SU-DHL-6 (cell line): ENCODE results near the gene UQCRFS1.
"Not testable (repeated sequence)": the region's sequence is repeated elsewhere in the genome, so short reads cannot be mapped to it uniquely, and the experiment has no call there.

Experiments
- H2AFZ ChIP-seq: fragments of 200-600 bp; sonication (generic); 2 replicates; pipeline ENCODE4 v1.6.1; 2014; ENCODE audit warnings: low read depth, mild to moderate bottlenecking, moderate library complexity, mixed read lengths, antibody characterized with exemption, low read length; ENCODE audit not compliant: severe bottlenecking
- H3F3A ChIP-seq: fragments of 200-600 bp; shearing (Covaris generic); 2 replicates; pipeline ENCODE4 v1.6.0; 2016; ENCODE audit warnings: antibody characterized with exemption, mild to moderate bottlenecking; ENCODE audit not compliant: insufficient read depth
- H3K27ac ChIP-seq: fragments of 200-600 bp; sonication (generic); 2 replicates; pipeline ENCODE4 v1.5.1; 2016; ENCODE audit warnings: low read depth, mild to moderate bottlenecking, low read length, moderate library complexity, mixed read lengths
- H3K27me3 ChIP-seq: fragments of 200-600 bp; sonication (generic), shearing (Covaris generic); 2 replicates; pipeline ENCODE4 v1.6.0; 2014; ENCODE audit warnings: mild to moderate bottlenecking, low read length
- H3K36me3 ChIP-seq: fragments of 200-600 bp; sonication (generic); 2 replicates; pipeline ENCODE4 v1.6.1; 2014; ENCODE audit warnings: mild to moderate bottlenecking, low read length, mixed read lengths
- H3K4me2 ChIP-seq: fragments of 300-600, 200-600 bp; shearing (Covaris generic), sonication (generic); 2 replicates; pipeline ENCODE4 v1.6.0; 2014; ENCODE audit warnings: low read length, low read depth, mild to moderate bottlenecking; ENCODE audit not compliant: poor library complexity, severe bottlenecking
- H3K4me3 ChIP-seq: fragments of 200-600 bp; sonication (generic); 2 replicates; pipeline ENCODE4 v1.5.1; 2014; ENCODE audit warnings: antibody characterized with exemption, low read length, mild to moderate bottlenecking, mixed read lengths; ENCODE audit not compliant: insufficient read depth, poor library complexity, severe bottlenecking
- H3K79me2 ChIP-seq: fragments of 200-600 bp; sonication (generic); 2 replicates; pipeline ENCODE4 v1.6.1; 2014; ENCODE audit warnings: mild to moderate bottlenecking, low read length, moderate library complexity; ENCODE audit not compliant: insufficient read depth
- H3K9ac ChIP-seq: fragments of 200-600 bp; sonication (generic); 2 replicates; pipeline ENCODE4 v1.7.0; 2014; ENCODE audit warnings: mild to moderate bottlenecking, low read length
- H3K9me2 ChIP-seq: fragments of 200-600 bp; sonication (generic); replicated peaks from 2 replicates; pipeline ENCODE4 v1.6.1; 2014; ENCODE audit warnings: low read length; ENCODE audit not compliant: insufficient read depth
- H3K9me3 ChIP-seq: fragments of 200-600 bp; sonication (generic); 2 replicates; pipeline ENCODE4 v1.6.1; 2014; ENCODE audit warnings: low read length, mixed read lengths; ENCODE audit not compliant: insufficient read depth
- H4K20me1 ChIP-seq: fragments of 200-600 bp; sonication (generic); 2 replicates; pipeline ENCODE4 v1.6.1; 2014; ENCODE audit warnings: low read depth, mild to moderate bottlenecking, antibody characterized with exemption, low read length, moderate library complexity, mixed read lengths
- EZH2phosphoT487 ChIP-seq: fragments of 200-600 bp; sonication (generic), shearing (Covaris generic); conservative IDR thresholded peaks from 2 replicates; pipeline ENCODE4 v1.6.1; 2018; ENCODE audit warnings: mild to moderate bottlenecking, antibody characterized with exemption, low read length, moderate library complexity, mixed read lengths
- TF ChIP-seq, protein P1 (sequence below): fragments of 200-600 bp; sonication (generic); IDR thresholded peaks from one replicate; pipeline ENCODE4 v1.5.1; 2017; ENCODE audit warnings: antibody characterized with exemption, mild to moderate bottlenecking, low read length, moderate library complexity; ENCODE audit not compliant: insufficient read depth, poor library complexity, severe bottlenecking

The UQCRFS1 gene

DNA sequence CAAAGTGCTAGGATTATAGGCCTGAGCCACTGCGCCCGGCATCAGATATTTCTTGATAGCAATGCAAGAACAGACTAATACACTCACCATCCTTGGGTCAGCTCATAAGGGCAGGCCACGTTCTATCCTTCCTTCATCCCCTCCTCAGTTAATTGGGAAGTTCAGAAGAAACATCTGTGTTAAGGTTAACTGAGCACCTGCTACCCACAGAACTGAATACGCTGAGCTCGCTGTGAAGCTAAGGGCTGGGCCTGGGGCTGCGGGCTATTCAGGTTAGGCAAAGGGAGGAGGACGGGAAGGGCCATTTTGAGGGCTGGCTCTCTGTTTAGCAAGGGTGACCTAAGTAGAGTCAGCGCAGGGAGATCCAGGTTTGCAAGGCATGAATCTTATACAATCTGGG is 43.0 kb upstream of the UQCRFS1 start:
- no peaks in the 10 kb centered on the region for H3K36me3 ChIP-seq
- TF ChIP-seq EZH2phosphoT487 = no peak
- TF ChIP-seq, protein P1, sequence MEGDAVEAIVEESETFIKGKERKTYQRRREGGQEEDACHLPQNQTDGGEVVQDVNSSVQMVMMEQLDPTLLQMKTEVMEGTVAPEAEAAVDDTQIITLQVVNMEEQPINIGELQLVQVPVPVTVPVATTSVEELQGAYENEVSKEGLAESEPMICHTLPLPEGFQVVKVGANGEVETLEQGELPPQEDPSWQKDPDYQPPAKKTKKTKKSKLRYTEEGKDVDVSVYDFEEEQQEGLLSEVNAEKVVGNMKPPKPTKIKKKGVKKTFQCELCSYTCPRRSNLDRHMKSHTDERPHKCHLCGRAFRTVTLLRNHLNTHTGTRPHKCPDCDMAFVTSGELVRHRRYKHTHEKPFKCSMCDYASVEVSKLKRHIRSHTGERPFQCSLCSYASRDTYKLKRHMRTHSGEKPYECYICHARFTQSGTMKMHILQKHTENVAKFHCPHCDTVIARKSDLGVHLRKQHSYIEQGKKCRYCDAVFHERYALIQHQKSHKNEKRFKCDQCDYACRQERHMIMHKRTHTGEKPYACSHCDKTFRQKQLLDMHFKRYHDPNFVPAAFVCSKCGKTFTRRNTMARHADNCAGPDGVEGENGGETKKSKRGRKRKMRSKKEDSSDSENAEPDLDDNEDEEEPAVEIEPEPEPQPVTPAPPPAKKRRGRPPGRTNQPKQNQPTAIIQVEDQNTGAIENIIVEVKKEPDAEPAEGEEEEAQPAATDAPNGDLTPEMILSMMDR = no peak
- H3K9ac ChIP-seq = no peak overlapping the region
- no peaks in the 10 kb centered on the region for H3K9me2 ChIP-seq
- H3K27me3 ChIP-seq = no peaks in the 10 kb centered on the region
- H3K79me2 ChIP-seq = no peaks in the 10 kb centered on the region
- H3K4me2 ChIP-seq = no peak overlapping the region
- no peaks in the 10 kb centered on the region for H4K20me1 ChIP-seq
- no peak overlapping the region for H3K27ac ChIP-seq
- H3K4me3 ChIP-seq = no peak overlapping the region
- no peak overlapping the region for H2AFZ ChIP-seq
- no peaks in the 10 kb centered on the region for H3F3A ChIP-seq
- H3K9me3 ChIP-seq = no peaks in the 10 kb centered on the region

DNA sequence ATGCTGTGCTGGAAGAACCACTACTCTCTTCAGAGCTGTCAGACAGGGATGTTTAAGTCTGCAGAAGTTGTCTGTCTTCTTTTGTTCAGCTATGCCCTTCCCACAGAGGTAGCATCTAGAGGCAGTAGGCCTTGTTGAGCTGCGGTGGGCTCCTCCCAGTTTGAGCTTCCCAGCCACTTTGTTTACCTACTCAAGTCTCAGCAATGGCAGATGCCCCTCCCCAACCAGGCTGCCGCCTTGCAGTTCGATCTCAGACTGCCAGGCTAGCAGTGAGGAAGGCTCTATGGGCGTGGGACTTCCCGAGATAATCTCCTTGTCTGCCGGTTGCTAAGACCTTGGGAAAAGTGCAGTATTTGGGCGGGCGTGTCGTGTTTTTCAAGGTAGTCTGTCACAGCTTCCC is 42.1 kb upstream of the UQCRFS1 start:
- TF ChIP-seq EZH2phosphoT487 = no peak
- TF ChIP-seq, protein P1 = no peak
- Histone ChIP-seq H3K9me2 (no peaks in the 10 kb centered on the region), H4K20me1 (no peaks in the 10 kb centered on the region), H3K9me3 (no peaks in the 10 kb centered on the region), H3K9ac (no peak overlapping the region), H3K36me3 (no peaks in the 10 kb centered on the region), H3K27me3 (no peaks in the 10 kb centered on the region), H3K79me2 (no peaks in the 10 kb centered on the region), H3K4me2 (no peak overlapping the region), H3F3A (no peaks in the 10 kb centered on the region), H3K27ac (no peak overlapping the region), H3K4me3 (no peak overlapping the region), H2AFZ (no peak overlapping the region)

DNA sequence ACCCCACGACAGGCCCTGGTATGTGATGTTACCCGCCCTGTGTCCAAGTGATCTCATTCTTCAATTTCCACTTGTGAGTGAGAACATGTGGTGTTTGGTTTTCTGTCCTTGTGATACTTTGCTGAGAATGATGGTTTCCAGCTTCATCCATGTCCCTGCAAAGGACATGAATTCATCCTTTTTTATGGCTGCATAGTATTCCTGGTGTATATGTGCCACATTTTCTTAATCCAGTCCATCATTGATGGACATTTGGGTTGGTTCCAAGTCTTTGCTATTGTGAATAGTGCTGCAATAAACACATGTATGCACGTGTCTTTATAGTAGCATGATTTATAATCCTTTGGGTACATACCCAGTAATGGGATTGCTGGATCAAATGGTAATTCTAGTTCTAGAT is 36.8 kb upstream of the UQCRFS1 start:
- not testable (repeated sequence) for H3K4me3 ChIP-seq, H3K9me2 ChIP-seq, H3K36me3 ChIP-seq, H3K27me3 ChIP-seq, H3K4me2 ChIP-seq, H2AFZ ChIP-seq, H3K27ac ChIP-seq, H3K9ac ChIP-seq, H3F3A ChIP-seq, H3K79me2 ChIP-seq, H3K9me3 ChIP-seq, H4K20me1 ChIP-seq

DNA sequence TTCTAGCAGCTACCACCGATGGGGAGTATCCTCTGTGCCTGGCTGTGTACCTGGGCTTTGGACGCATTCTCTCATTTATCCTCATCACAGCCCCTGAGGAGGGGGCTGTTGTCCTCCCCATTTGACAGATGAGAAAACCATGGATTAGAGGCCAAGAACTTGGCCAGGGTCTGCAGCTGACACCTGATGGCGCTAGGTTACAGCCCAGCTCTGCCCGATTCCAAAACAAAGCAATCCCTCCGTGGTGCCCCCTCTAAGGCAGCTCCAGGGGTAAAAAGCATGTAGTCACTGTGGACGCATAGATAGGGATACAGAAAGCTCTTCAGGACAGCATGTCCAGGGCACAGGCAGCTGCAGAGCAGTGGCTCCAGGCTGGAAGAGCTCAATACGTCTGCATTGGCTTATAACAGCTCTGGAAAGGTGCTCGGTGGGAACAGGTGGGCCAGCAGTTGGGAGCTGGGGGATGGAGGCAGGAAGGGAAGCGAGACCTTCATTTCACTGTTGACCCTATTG is 35.4 kb upstream of the UQCRFS1 start:
- Histone ChIP-seq H3K4me2 (no peak overlapping the region), H3F3A (no peaks in the 10 kb centered on the region), H3K27me3 (no peaks in the 10 kb centered on the region), H2AFZ (no peak overlapping the region), H3K9me3 (no peaks in the 10 kb centered on the region), H3K9ac (no peak overlapping the region), H3K27ac (no peak overlapping the region), H4K20me1 (no peaks in the 10 kb centered on the region), H3K9me2 (no peaks in the 10 kb centered on the region), H3K4me3 (no peak overlapping the region), H3K79me2 (no peaks in the 10 kb centered on the region), H3K36me3 (no peaks in the 10 kb centered on the region)
- no peak for TF ChIP-seq EZH2phosphoT487
- TF ChIP-seq, protein P1 = no peak
